ENCODE data around the gene CD151.

GRCh38 chr11:792535-792821 lies 40.3 kb upstream of the CD151 start:
- TF ChIP-seq CTCF (IDR thresholded peaks at IDR 0.05) (no peak), POLR2A (IDR thresholded peaks at IDR 0.05) (no peak)

All from esophagus squamous epithelium (tissue), 4 donors.